HepG2 (cell line): Measurements from ENCODE around the gene LDAF1. TPM values are rescaled to one million over a fixed set of nuclear protein-coding genes. Genes with fewer than 3 reads are reported as not detected.

Source experiments
- ATAC-seq: fragments of 200-7000 bp; cut with Tn5 transposase; 3 replicates; pipeline ENCODE4 v1.9.1; 2020; ENCODE audit warnings: mild to moderate bottlenecking, moderate library complexity
- BruUV-seq: library from RNA; stranded (reverse); fragments of 400-500 nt; replicated peaks from 2 replicates; lab custom pipeline; 2021; lab: Mats Ljungman, UMichigan
- CTCF ChIA-PET: fragments of 300-600 bp; formaldehyde crosslinking; extraction: SDS; loops from one replicate; lab custom pipeline; 2021; ENCODE audit warnings: low total read pairs, inconsistent platforms, low intra/inter-chr PET ratio; lab: Yijun Ruan, JAX
- POLR2A ChIA-PET: fragments of 350-600 bp; sonication (Branson Sonifier 250); formaldehyde crosslinking; loops from one replicate; lab custom pipeline; 2020; ENCODE audit warnings: antibody characterized with exemption, inconsistent platforms; lab: Yijun Ruan, JAX
- DNase-seq: peaks from one replicate; pipeline ENCODE4 v3.0.0-alpha.2; 2015; ENCODE audit warnings: low spot score
- FAIRE-seq: peaks from 3 replicates; lab custom pipeline; 2011; peaks lifted over from hg19 to GRCh38; lab: Jason Lieb, UNC
- H2AFZ ChIP-seq: one replicate; pipeline ENCODE4 v1.6.1; 2011; ENCODE audit warnings: low read length, inconsistent platforms
- H3K27ac ChIP-seq: fragments of 300-600 bp; 3 replicates; pipeline ENCODE4 v1.8.0; 2011; ENCODE audit warnings: mixed run types, mild to moderate bottlenecking, mixed read lengths, low read length, inconsistent platforms; ENCODE audit not compliant: insufficient read depth; ENCODE audit errors: extremely low read length
- H3K27me3 ChIP-seq, 2 experiments: fragments of 200-600 bp in 1 of 2; 2 replicates in 1 of 2; 3 replicates in 1 of 2; pipeline versions ENCODE4 v1.6.0 to v1.8.0; 2011; ENCODE audit warnings: low read length in 2 of 2, mild to moderate bottlenecking in 2 of 2, moderate library complexity in 2 of 2, inconsistent platforms in 1 of 2; ENCODE audit not compliant: insufficient read depth in 2 of 2, control insufficient read depth in 1 of 2
- H3K36me3 ChIP-seq, 2 experiments: fragments of 200-600 bp in 1 of 2; replicated peaks in 1 of 2; 2 replicates in 1 of 2; 3 replicates in 1 of 2; pipeline versions ENCODE4 v1.5.1 to v1.8.0; 2011; ENCODE audit warnings: low read length in 2 of 2, inconsistent platforms in 1 of 2; ENCODE audit not compliant: insufficient read depth in 2 of 2, control insufficient read depth in 1 of 2
- H3K4me1 ChIP-seq: 2 replicates; pipeline ENCODE4 v1.5.1; 2012; ENCODE audit warnings: low read length, inconsistent platforms; ENCODE audit not compliant: insufficient read depth
- H3K4me2 ChIP-seq: 2 replicates; pipeline ENCODE4 v1.6.0; 2011; ENCODE audit warnings: low read depth, low read length, inconsistent platforms
- H3K4me3 ChIP-seq, 3 experiments: fragments of 200-600 bp in 1 of 3; sonication (generic), shearing (Covaris generic) in 1 of 3; replicated peaks in 1 of 3; 2 replicates each; pipeline ENCODE4 v1.5.1; 2011 to 2016; ENCODE audit warnings: low read length in 3 of 3, inconsistent platforms in 2 of 3, low read depth in 2 of 3, mild to moderate bottlenecking in 2 of 3, control low read depth in 1 of 3, mixed read lengths in 1 of 3; ENCODE audit not compliant: insufficient read depth in 1 of 3
- H3K79me2 ChIP-seq: one replicate; pipeline ENCODE4 v1.6.1; 2011; ENCODE audit warnings: low read length, inconsistent platforms; ENCODE audit not compliant: insufficient read depth
- H3K9ac ChIP-seq: 2 replicates; pipeline ENCODE4 v1.6.0; 2011; ENCODE audit warnings: mild to moderate bottlenecking, low read depth, low read length, inconsistent platforms; ENCODE audit not compliant: insufficient read depth
- H3K9me3 ChIP-seq: 2 replicates; pipeline ENCODE4 v1.5.1; 2012; ENCODE audit warnings: mild to moderate bottlenecking, low read length
- H4K20me1 ChIP-seq: 2 replicates; pipeline ENCODE4 v1.6.0; 2011; ENCODE audit warnings: inconsistent platforms, mild to moderate bottlenecking, low read length, moderate library complexity; ENCODE audit not compliant: insufficient read depth
- DR1 ChIP-seq: sonication (generic); formaldehyde crosslinking; IDR thresholded peaks from 2 replicates; pipeline ENCODE4 v1.8.0; 2021; ENCODE audit warnings: mild to moderate bottlenecking, missing genetic modification reagents, inconsistent platforms
- HMG20A ChIP-seq: IDR thresholded peaks from 2 replicates; pipeline ENCODE4 v1.6.1; 2016; ENCODE audit warnings: borderline replicate concordance
- NAIF1 ChIP-seq: sonication (generic); formaldehyde crosslinking; IDR thresholded peaks from 2 replicates; pipeline ENCODE4 v1.5.0; 2020; ENCODE audit warnings: mild to moderate bottlenecking, missing genetic modification reagents, borderline replicate concordance
- SIN3B ChIP-seq: fragments of 150-350 bp; IDR thresholded peaks from 2 replicates; pipeline ENCODE4 v1.6.1; 2014; ENCODE audit warnings: low read length
- SRF ChIP-seq: IDR thresholded peaks from 2 replicates; pipeline ENCODE4 v1.6.1; 2011; ENCODE audit warnings: mild to moderate bottlenecking, low read depth, low read length, moderate library complexity
- TAF1 ChIP-seq: sonication (generic); formaldehyde crosslinking; IDR thresholded peaks from 2 replicates; pipeline ENCODE4 v1.4.0; 2020; ENCODE audit warnings: missing genetic modification reagents
- ZBTB1 ChIP-seq: sonication (generic); formaldehyde crosslinking; IDR thresholded peaks from 2 replicates; pipeline ENCODE4 v1.4.0; 2020; ENCODE audit warnings: missing genetic modification reagents, borderline replicate concordance
- ZIK1 ChIP-seq: sonication (generic); formaldehyde crosslinking; IDR thresholded peaks from 2 replicates; pipeline ENCODE4 v1.5.0; 2020; ENCODE audit warnings: mild to moderate bottlenecking, low read depth, missing genetic modification reagents, borderline replicate concordance
- ZNF256 ChIP-seq: sonication (generic); formaldehyde crosslinking; conservative IDR thresholded peaks from 2 replicates; pipeline ENCODE4 v1.4.0; 2020; ENCODE audit warnings: missing genetic modification reagents
- ZNF383 ChIP-seq: sonication (generic); formaldehyde crosslinking; IDR thresholded peaks from 2 replicates; pipeline ENCODE4 v1.4.0; 2020; ENCODE audit warnings: missing genetic modification reagents, mild to moderate bottlenecking, borderline replicate concordance
- WGBS: methylation state at CpG from one replicate; pipeline ENCODE4 v1.1.6; 2017; ENCODE audit warnings: low lambda C conversion rate; 5-methylcytosine and 5-hydroxymethylcytosine counted together
- in situ Hi-C: cut with HindIII; loops from 2 replicates; pipeline ENCODE4 v1.10.0; 2017; ENCODE audit warnings: low pct_unique_long_range_greater_than_20kb; ENCODE audit not compliant: extremely low pct_ligation_motif_present
- intact Hi-C: fragments of 100-400 bp; cut with micrococcal nuclease; formaldehyde crosslinking; loops from one replicate; pipeline ENCODE4 v1.10.0; 2022; ENCODE audit not compliant: unreplicated experiment
- polyA plus RNA-seq, 8 experiments: library from polyadenylated mRNA; depleted of rRNA in 3 of 8; stranded (reverse) in 7 of 8; unstranded in 1 of 8; fragments of >200 nt; fragmentation: Illumina TruSeq in 4 of 8; extraction: Trizol in 4 of 8; gene quantifications; 2 replicates each; pipeline versions ENCODE4 v1.2.1 to v1.2.3, GENCODE V29; 2011 to 2016; ENCODE audit warnings: low read depth in 4 of 8, missing spikeins in 1 of 8, mixed read lengths in 1 of 8; ENCODE audit not compliant: insufficient read depth in 1 of 8
- total RNA-seq, 5 experiments: library from RNA; depleted of rRNA; stranded (reverse); fragments of >200 nt; fragmentation: Illumina TruSeq; extraction: Trizol; gene quantifications; 2 replicates each; pipeline ENCODE4 v1.2.3, GENCODE V29; 2016; ENCODE audit warnings: low read depth in 1 of 5
- TF ChIP-seq, protein P1 (sequence below), 2 experiments: sonication (generic) in 1 of 2; formaldehyde crosslinking in 1 of 2; IDR thresholded peaks; 2 replicates each; pipeline versions ENCODE4 v1.4.0 to v1.6.1; 2018 to 2020; ENCODE audit warnings: missing genetic modification reagents in 2 of 2, borderline replicate concordance in 1 of 2, low read depth in 1 of 2, mild to moderate bottlenecking in 1 of 2, missing biosample characterization in 1 of 2
- TF ChIP-seq, protein P2 (sequence below): sonication (generic); formaldehyde crosslinking; IDR thresholded peaks from 2 replicates; pipeline ENCODE4 v1.4.0; 2020; ENCODE audit warnings: low read depth, mild to moderate bottlenecking, missing genetic modification reagents

Gene LDAF1
- total and polyA plus RNA-seq, 2 of the 13 experiments (the other 11 are each of a cell fraction or from before 2014, with no cell fraction given) = 6.3 to 7.5 TPM

DNA sequence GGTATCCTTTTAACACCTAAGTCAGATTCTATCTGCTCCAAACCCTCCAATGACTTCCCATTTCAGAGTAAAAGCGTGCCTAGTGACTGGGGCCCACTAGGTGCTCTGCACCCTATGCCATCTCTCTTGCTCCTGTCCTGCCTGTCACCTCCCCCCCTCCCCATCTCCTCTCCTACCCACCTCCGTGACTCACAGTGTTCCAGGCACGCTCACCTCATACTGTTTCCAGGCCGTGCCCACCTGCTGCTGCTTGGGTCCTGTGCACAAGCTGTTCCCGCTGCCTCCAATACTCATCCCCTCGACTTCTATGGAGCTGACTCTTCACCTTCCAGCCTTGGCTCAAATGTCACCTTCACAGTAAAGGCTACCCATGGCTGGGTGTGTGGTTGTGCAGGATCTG, 29.5 kb upstream of the LDAF1 start:
- TF ChIP-seq TAF1 (CRISPR knock-in tag) = no peak
- 55% methylated on average over 6 of the region's 6 CpGs for WGBS

DNA sequence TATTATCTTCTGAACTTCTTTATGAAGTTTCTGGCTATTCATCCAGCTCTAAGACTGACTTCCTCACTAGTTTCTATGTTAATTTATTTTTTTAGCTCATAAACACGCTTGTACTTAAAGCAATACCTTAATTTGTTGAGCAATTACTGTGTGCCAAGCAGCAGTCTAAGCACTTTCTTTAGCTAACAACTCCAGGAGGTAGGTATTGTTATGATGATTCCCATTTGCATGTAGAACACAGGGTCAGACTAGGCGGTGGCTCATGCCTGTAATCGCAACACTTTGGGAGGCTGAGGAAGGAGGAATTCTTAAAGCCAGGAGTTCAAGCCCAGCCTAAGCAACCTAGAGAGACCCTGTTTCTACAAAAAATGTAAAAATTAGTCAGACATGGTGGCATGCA, 27.7 kb upstream of the LDAF1 start:
- Histone ChIP-seq H3K9ac (no peak overlapping the region), H3K4me1 (no peaks in the 10 kb centered on the region), H3K27me3 (peaks cover 4 to 30% of the 10 kb centered on the region in 2 experiments; a peak in 2 of 5 replicates), H4K20me1 (no peaks in the 10 kb centered on the region), H3K27ac (no peak overlapping the region), H2AFZ (no peak overlapping the region), H3K79me2 (no peaks in the 10 kb centered on the region), H3K4me2 (no peak overlapping the region), H3K9me3 (no peaks in the 10 kb centered on the region), H3K36me3 (no peaks in the 10 kb centered on the region), H3K4me3 (no peak overlapping the region)
- intact Hi-C loops (no loop called here), in situ Hi-C loops (no loop called here)
- FAIRE-seq (no peak), DNase-seq (no peak), ATAC-seq (no peak)
- POLR2A ChIA-PET = no interaction called here
- TF ChIP-seq NAIF1 (CRISPR knock-in tag) (no peak), HMG20A (CRISPR knock-in tag) (no peak), SIN3B (no peak), ZNF256 (CRISPR knock-in tag) (no peak), SRF (no peak), ZBTB1 (CRISPR knock-in tag) (no peak), DR1 (no peak), ZIK1 (CRISPR knock-in tag) (no peak), ZNF383 (CRISPR knock-in tag) (no peak)
- TF ChIP-seq, protein P1, sequence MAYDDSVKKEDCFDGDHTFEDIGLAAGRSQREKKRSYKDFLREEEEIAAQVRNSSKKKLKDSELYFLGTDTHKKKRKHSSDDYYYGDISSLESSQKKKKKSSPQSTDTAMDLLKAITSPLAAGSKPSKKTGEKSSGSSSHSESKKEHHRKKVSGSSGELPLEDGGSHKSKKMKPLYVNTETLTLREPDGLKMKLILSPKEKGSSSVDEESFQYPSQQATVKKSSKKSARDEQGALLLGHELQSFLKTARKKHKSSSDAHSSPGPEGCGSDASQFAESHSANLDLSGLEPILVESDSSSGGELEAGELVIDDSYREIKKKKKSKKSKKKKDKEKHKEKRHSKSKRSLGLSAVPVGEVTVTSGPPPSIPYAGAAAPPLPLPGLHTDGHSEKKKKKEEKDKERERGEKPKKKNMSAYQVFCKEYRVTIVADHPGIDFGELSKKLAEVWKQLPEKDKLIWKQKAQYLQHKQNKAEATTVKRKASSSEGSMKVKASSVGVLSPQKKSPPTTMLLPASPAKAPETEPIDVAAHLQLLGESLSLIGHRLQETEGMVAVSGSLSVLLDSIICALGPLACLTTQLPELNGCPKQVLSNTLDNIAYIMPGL (CRISPR knock-in tag; IDR thresholded peaks at IDR 0.05; ENCODE audit: borderline replicate concordance in 1 of 2, low read depth in 1 of 2) = no peak
- TF ChIP-seq, protein P2, sequence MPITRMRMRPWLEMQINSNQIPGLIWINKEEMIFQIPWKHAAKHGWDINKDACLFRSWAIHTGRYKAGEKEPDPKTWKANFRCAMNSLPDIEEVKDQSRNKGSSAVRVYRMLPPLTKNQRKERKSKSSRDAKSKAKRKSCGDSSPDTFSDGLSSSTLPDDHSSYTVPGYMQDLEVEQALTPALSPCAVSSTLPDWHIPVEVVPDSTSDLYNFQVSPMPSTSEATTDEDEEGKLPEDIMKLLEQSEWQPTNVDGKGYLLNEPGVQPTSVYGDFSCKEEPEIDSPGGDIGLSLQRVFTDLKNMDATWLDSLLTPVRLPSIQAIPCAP = no peak
- CTCF ChIA-PET = no interaction called here
- BruUV-seq = no TSS peak
- WGBS = 73% methylated on average over 3 of the region's 3 CpGs

More for the DNA sequence above, 29.5 kb upstream of the LDAF1 start:
- in situ Hi-C loops (no loop called here), intact Hi-C loops (no loop called here)
- FAIRE-seq = no peak
- ChIA-PET POLR2A (no interaction called here), CTCF (no interaction called here)
- H3K27me3 ChIP-seq = peaks cover 2 to 29% of the 10 kb centered on the region in 2 experiments; a peak in 2 of 5 replicates
- no peak overlapping the region for H3K9ac ChIP-seq
- H3K79me2 ChIP-seq = no peaks in the 10 kb centered on the region
- H3K4me2 ChIP-seq = no peak overlapping the region
- H3K36me3 ChIP-seq = no peaks in the 10 kb centered on the region
- H3K4me1 ChIP-seq = no peaks in the 10 kb centered on the region
- no peak for DNase-seq
- H4K20me1 ChIP-seq = no peaks in the 10 kb centered on the region
- no peak overlapping the region for H3K27ac ChIP-seq
- H3K4me3 ChIP-seq = no peak overlapping the region
- no TSS peak for BruUV-seq
- ATAC-seq = peak; percentile 49; the same call in 2 of the 3 replicates
- no peaks in the 10 kb centered on the region for H3K9me3 ChIP-seq
- H2AFZ ChIP-seq = no peak overlapping the region
